Panc1 (cell line): ENCODE data around the gene CLEC16A. TPM values are rescaled to one million over a fixed set of nuclear protein-coding genes. Genes with fewer than 3 reads are reported as not detected.

Experiments used
- ATAC-seq: fragments of 200-7000 bp; cut with Tn5 transposase; 2 replicates; pipeline ENCODE4 v1.9.1; 2020; ENCODE audit warnings: mild to moderate bottlenecking, moderate library complexity
- BruUV-seq: library from RNA; stranded (reverse); fragments of 400-500 nt; replicated peaks from 2 replicates; lab custom pipeline; 2021; lab: Mats Ljungman, UMichigan
- CTCF ChIA-PET: fragments of 300-600 bp; sonication (Branson Sonifier 250); formaldehyde crosslinking; loops from one replicate; lab custom pipeline; 2022; ENCODE audit warnings: antibody characterized with exemption; lab: Charles Lee
- POLR2A ChIA-PET: fragments of 300-600 bp; sonication (Branson Sonifier 250); formaldehyde crosslinking; loops from one replicate; lab custom pipeline; 2022; ENCODE audit warnings: antibody characterized with exemption; lab: Charles Lee
- DNase-seq: peaks from one replicate; pipeline ENCODE4 v3.0.0-alpha.2; 2010; ENCODE audit warnings: low read depth, low spot score
- H3K27ac ChIP-seq: 2 replicates; pipeline ENCODE4 v1.5.1; 2011; ENCODE audit warnings: mild to moderate bottlenecking, low read length, inconsistent platforms
- H3K27me3 ChIP-seq: fragments of 200-500 bp; sonication (Bioruptor generic); 2 replicates; pipeline ENCODE4 v1.6.0; 2014; ENCODE audit warnings: low read length, inconsistent platforms; ENCODE audit not compliant: control insufficient read depth, insufficient read depth
- H3K36me3 ChIP-seq: fragments of 200-500 bp; sonication (Bioruptor generic); 2 replicates; pipeline ENCODE4 v1.5.1; 2014; ENCODE audit warnings: inconsistent platforms, mild to moderate bottlenecking, low read length, moderate library complexity; ENCODE audit not compliant: control insufficient read depth, insufficient read depth
- H3K4me1 ChIP-seq: 2 replicates; pipeline ENCODE4 v1.5.1; 2011; ENCODE audit warnings: inconsistent platforms, mild to moderate bottlenecking, low read length, moderate library complexity; ENCODE audit not compliant: control insufficient read depth, insufficient read depth
- H3K4me3 ChIP-seq, 2 experiments: 2 replicates each; pipeline ENCODE4 v1.5.1; 2011 to 2012; ENCODE audit warnings: low read depth in 2 of 2, low read length in 2 of 2, mild to moderate bottlenecking in 2 of 2, inconsistent platforms in 1 of 2, moderate library complexity in 1 of 2
- H3K9me3 ChIP-seq: fragments of 200-500 bp; sonication (Bioruptor generic); 2 replicates; pipeline ENCODE4 v1.5.1; 2014; ENCODE audit warnings: low read depth, mild to moderate bottlenecking, inconsistent platforms, low read length, moderate library complexity; ENCODE audit not compliant: control insufficient read depth, insufficient read depth
- CTCF ChIP-seq: fragments of 450-650 bp; IDR thresholded peaks from 2 replicates; pipeline ENCODE4 v1.5.1; 2017; ENCODE audit warnings: mild to moderate bottlenecking
- POLR2AphosphoS5 ChIP-seq: IDR thresholded peaks from 2 replicates; pipeline ENCODE4 v1.6.1; 2012; ENCODE audit warnings: mild to moderate bottlenecking, low read depth, low read length, moderate library complexity
- REST ChIP-seq, 2 experiments: IDR thresholded peaks; 2 replicates each; pipeline ENCODE4 v1.6.1; 2011 to 2012; ENCODE audit warnings: low read depth in 2 of 2, control low read depth in 1 of 2, low read length in 1 of 2, mild to moderate bottlenecking in 1 of 2, moderate library complexity in 1 of 2; ENCODE audit not compliant: insufficient read depth in 1 of 2
- SIN3A ChIP-seq: IDR thresholded peaks from 2 replicates; pipeline ENCODE4 v1.6.1; 2012; ENCODE audit warnings: low read depth, mild to moderate bottlenecking, low read length, moderate library complexity, borderline replicate concordance; ENCODE audit not compliant: insufficient read depth
- TCF7L2 ChIP-seq: IDR thresholded peaks from 2 replicates; pipeline ENCODE4 v1.6.1; 2011; ENCODE audit warnings: mild to moderate bottlenecking, low read depth, low read length, inconsistent platforms
- in situ Hi-C: cut with HindIII; loops from 2 replicates; pipeline ENCODE4 v1.10.0; 2016; ENCODE audit warnings: low sequenced_read_pairs, low pct_unique_long_range_greater_than_20kb
- intact Hi-C: fragments of 100-400 bp; cut with micrococcal nuclease; formaldehyde crosslinking; loops from one replicate; pipeline ENCODE4 v1.10.0; 2022; ENCODE audit not compliant: unreplicated experiment
- total RNA-seq: library from RNA; stranded (reverse); gene quantifications from one replicate; pipeline ENCODE4 v1.2.1, GENCODE V29; 2021; ENCODE audit not compliant: unreplicated experiment

Gene CLEC16A
- total RNA-seq, 1 experiment from 2014 or later = 21.0 TPM

- H3K27ac ChIP-seq = no peak overlapping the region
- H3K4me1 ChIP-seq = no peaks in the 10 kb centered on the region
- POLR2A ChIA-PET = no interaction called here
- CTCF ChIA-PET = no interaction called here
- intact Hi-C loops = no loop called here
- DNase-seq (no peak), ATAC-seq (no peak)
- TF ChIP-seq SIN3A (no peak), TCF7L2 (no peak), POLR2AphosphoS5 (no peak), REST (IDR thresholded peaks at IDR 0.05; ENCODE audit: insufficient read depth in 1 of 2, low read depth in 2 of 2, low read length in 1 of 2) (no peak), CTCF (no peak)
- no peaks in the 10 kb centered on the region for H3K36me3 ChIP-seq
- in situ Hi-C loops = no loop called here
- H3K27me3 ChIP-seq = no peaks in the 10 kb centered on the region
- no TSS peak for BruUV-seq
- H3K4me3 ChIP-seq = no peak overlapping the region
- no peaks in the 10 kb centered on the region for H3K9me3 ChIP-seq
Observed at GRCh38 chr16:10976634-10977033, 32.3 kb downstream of the CLEC16A start.

- DNase-seq (no peak), ATAC-seq (no peak)
- in situ Hi-C loops (no loop called here), intact Hi-C loops (no loop called here)
- ChIA-PET CTCF (no interaction called here), POLR2A (no interaction called here)
- no peak overlapping the region for H3K27ac ChIP-seq
- H3K36me3 ChIP-seq = no peaks in the 10 kb centered on the region
- TF ChIP-seq POLR2AphosphoS5 (no peak), TCF7L2 (no peak), CTCF (no peak), REST (IDR thresholded peaks at IDR 0.05; ENCODE audit: insufficient read depth in 1 of 2, low read depth in 2 of 2, low read length in 1 of 2) (no peak), SIN3A (no peak)
- no TSS peak for BruUV-seq
- no peaks in the 10 kb centered on the region for H3K27me3 ChIP-seq
- H3K9me3 ChIP-seq = no peaks in the 10 kb centered on the region
- H3K4me3 ChIP-seq = no peak overlapping the region
- no peaks in the 10 kb centered on the region for H3K4me1 ChIP-seq
Observed at GRCh38 chr16:10978124-10978523, 33.8 kb downstream of the CLEC16A start.
